ENCODE results near the gene NOSIP. TPM values are rescaled to one million over a fixed set of nuclear protein-coding genes. Genes with fewer than 3 reads are reported as not detected.
A peak's percentile ranks its signal among the peaks of the same experiment; 100 is the strongest.

Gene NOSIP
- polyA plus RNA-seq, 1 donor: 51.3 TPM

- Histone ChIP-seq H3K9me3 (ENCODE audit: control insufficient read depth, low read depth, low read length) (no peaks in the 10 kb centered on the region), H3K36me3 (ENCODE audit: control insufficient read depth, insufficient read depth, low read length) (peaks cover 9% of the 10 kb centered on the region), H3K4me3 (ENCODE audit: low read length) (no peak overlapping the region), H3K27me3 (ENCODE audit: control insufficient read depth, insufficient read depth, low read length) (no peaks in the 10 kb centered on the region), H3K27ac (ENCODE audit: low read length) (peak overlapping the region; percentile 37), H3K4me1 (ENCODE audit: control insufficient read depth, insufficient read depth, low read length) (peaks cover 9% of the 10 kb centered on the region)
- WGBS (ENCODE audit: insufficient coverage, low lambda C conversion rate): no CpG with 5 or more reads among the region's 5 CpGs
- DNase-seq: no peak
Measured at GRCh38 chr19:49589502-49589905, 9.1 kb upstream of the NOSIP start.

DNA sequence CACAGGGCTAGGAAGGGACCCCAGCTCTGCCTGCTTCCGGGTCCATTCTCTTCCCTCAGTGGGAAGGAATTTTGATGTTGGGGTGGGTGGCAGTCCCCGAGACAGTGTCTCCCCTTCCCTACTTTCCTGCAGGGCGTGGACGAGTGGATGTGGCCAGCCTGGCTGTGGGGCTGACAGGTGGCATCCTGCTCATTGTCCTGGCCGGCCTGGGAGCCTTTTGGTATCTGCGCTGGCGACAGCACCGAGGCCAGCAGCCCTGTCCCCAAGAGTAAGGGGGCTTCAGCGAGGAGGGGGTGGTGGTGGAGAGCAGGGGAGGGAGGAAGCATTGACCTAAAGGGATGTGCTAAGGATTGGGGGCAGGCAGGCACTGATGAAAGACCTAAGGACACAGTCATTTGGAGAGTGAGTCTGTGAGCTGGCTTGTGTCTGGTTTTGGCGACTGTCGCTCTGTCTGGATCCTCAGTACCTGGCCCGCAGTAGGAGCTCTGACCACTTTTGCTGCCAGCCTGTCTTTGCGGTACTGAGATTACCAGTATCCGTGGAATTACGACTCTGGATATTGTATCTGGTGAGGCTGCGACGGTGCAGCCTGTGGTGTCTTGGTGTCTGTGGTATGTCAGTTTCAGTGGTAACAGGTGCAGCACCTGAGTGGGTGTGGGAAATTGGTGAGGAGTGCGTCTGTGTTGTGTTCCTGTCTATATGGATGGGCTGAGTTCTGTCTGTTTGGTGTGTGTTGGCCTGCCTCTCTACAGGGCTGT is 8.2 kb upstream of the NOSIP start:
- WGBS (ENCODE audit: insufficient coverage, low lambda C conversion rate): no CpG with 5 or more reads among the region's 18 CpGs
- no peaks in the 10 kb centered on the region for H3K27me3 ChIP-seq (ENCODE audit: control insufficient read depth, insufficient read depth, low read length)
- DNase-seq: no peak

GRCh38 chr19:49587227-49587626 is 6.9 kb upstream of the NOSIP start:
- Histone ChIP-seq H3K27ac (ENCODE audit: low read length) (no peak overlapping the region), H3K9me3 (ENCODE audit: control insufficient read depth, low read depth, low read length) (no peaks in the 10 kb centered on the region), H3K4me1 (ENCODE audit: control insufficient read depth, insufficient read depth, low read length) (no peaks in the 10 kb centered on the region), H3K27me3 (ENCODE audit: control insufficient read depth, insufficient read depth, low read length) (no peaks in the 10 kb centered on the region), H3K36me3 (ENCODE audit: control insufficient read depth, insufficient read depth, low read length) (no peaks in the 10 kb centered on the region), H3K4me3 (ENCODE audit: low read length) (no peak overlapping the region)
- DNase-seq: no peak
- WGBS (ENCODE audit: insufficient coverage, low lambda C conversion rate): no CpG with 5 or more reads among the region's 8 CpGs

More for the DNA sequence above, 8.2 kb upstream of the NOSIP start:
- Histone ChIP-seq H3K4me3 (ENCODE audit: low read length) (no peak overlapping the region), H3K9me3 (ENCODE audit: control insufficient read depth, low read depth, low read length) (no peaks in the 10 kb centered on the region), H3K4me1 (ENCODE audit: control insufficient read depth, insufficient read depth, low read length) (peaks cover 1% of the 10 kb centered on the region), H3K36me3 (ENCODE audit: control insufficient read depth, insufficient read depth, low read length) (no peaks in the 10 kb centered on the region), H3K27ac (ENCODE audit: low read length) (no peak overlapping the region)

GRCh38 chr19:49585023-49585422 is 4.7 kb upstream of the NOSIP start:
- Histone ChIP-seq H3K36me3 (ENCODE audit: control insufficient read depth, insufficient read depth, low read length) (no peaks in the 10 kb centered on the region), H3K4me1 (ENCODE audit: control insufficient read depth, insufficient read depth, low read length) (no peaks in the 10 kb centered on the region), H3K27ac (ENCODE audit: low read length) (no peak overlapping the region), H3K9me3 (ENCODE audit: control insufficient read depth, low read depth, low read length) (no peaks in the 10 kb centered on the region), H3K27me3 (ENCODE audit: control insufficient read depth, insufficient read depth, low read length) (no peaks in the 10 kb centered on the region), H3K4me3 (ENCODE audit: low read length) (no peak overlapping the region)
- no peak for DNase-seq
- no CpG with 5 or more reads among the region's 8 CpGs for WGBS (ENCODE audit: insufficient coverage, low lambda C conversion rate)

DNA sequence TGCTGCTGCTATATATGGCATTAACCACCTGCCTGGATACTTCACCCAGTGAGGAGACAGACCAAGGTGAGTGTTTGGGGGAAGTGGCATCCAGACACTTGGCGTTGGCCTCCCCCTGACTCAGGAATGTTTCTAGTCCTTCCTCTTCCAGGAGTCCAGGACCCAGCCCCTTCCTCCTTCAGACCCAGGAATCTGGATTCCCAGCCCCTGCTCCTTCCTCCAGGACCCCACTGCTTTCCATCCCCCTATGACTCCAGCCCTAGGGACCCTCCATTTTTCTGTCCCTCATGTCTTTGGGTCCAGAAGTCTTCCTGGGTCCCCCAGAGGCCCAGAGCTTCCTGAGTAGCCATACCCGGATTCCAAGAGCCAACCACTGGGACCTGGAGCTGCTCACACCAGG is 2.9 kb upstream of the NOSIP start:
- DNase-seq: no peak
- WGBS (ENCODE audit: insufficient coverage, low lambda C conversion rate): no CpG with 5 or more reads among the region's 2 CpGs
- no peak overlapping the region for H3K4me3 ChIP-seq (ENCODE audit: low read length)
- peaks cover 5% of the 10 kb centered on the region for H3K4me1 ChIP-seq (ENCODE audit: control insufficient read depth, insufficient read depth, low read length)
- no peaks in the 10 kb centered on the region for H3K27me3 ChIP-seq (ENCODE audit: control insufficient read depth, insufficient read depth, low read length)
- H3K36me3 ChIP-seq (ENCODE audit: control insufficient read depth, insufficient read depth, low read length): no peaks in the 10 kb centered on the region
- H3K9me3 ChIP-seq (ENCODE audit: control insufficient read depth, low read depth, low read length): no peaks in the 10 kb centered on the region
- H3K27ac ChIP-seq (ENCODE audit: low read length): no peak overlapping the region

GRCh38 chr19:49581007-49581508 is 702 bp upstream of the NOSIP start, which contains the start of gene PRRG2:
PRRG2 (plus strand) TSS chr19:49581316; CDS start chr19:49583220, 1,904 bp downstream.
- no CpG with 5 or more reads among the region's 15 CpGs for WGBS (ENCODE audit: insufficient coverage, low lambda C conversion rate)
- peak within 1 kb of the TSS; percentile 45 for H3K27ac ChIP-seq (ENCODE audit: low read length)
- peak in 1 of 2 donors; percentile 81 for DNase-seq

DNA sequence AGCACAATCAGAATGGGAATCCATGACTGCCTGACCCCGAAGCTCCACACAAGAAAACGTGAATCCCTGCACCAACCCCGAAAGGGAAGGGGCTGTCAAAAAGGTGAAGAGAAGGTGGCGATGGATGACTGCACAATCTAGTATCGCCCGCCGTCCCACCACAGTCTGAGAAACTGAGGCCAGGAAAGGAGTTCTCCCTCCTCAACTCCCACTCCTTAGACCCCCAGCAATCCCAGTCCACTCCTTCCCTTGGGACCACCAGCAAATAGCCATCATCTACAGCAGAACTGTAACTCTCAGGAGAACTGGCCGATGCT is 451 bp downstream of the NOSIP start:
- 0% methylated on average over 3 of the region's 8 CpGs for WGBS (ENCODE audit: insufficient coverage, low lambda C conversion rate)
- H3K4me1 ChIP-seq (ENCODE audit: control insufficient read depth, insufficient read depth, low read length): peaks cover 5% of the 10 kb centered on the region
- DNase-seq: no peak
- H3K36me3 ChIP-seq (ENCODE audit: control insufficient read depth, insufficient read depth, low read length): peaks cover 11% of the 10 kb centered on the region
- peak overlapping the region; percentile 45 for H3K27ac ChIP-seq (ENCODE audit: low read length)
- H3K9me3 ChIP-seq (ENCODE audit: control insufficient read depth, low read depth, low read length): no peaks in the 10 kb centered on the region
- no peaks in the 10 kb centered on the region for H3K27me3 ChIP-seq (ENCODE audit: control insufficient read depth, insufficient read depth, low read length)
- H3K4me3 ChIP-seq (ENCODE audit: low read length): peak overlapping the region; percentile 66

More at GRCh38 chr19:49581007-49581508, 702 bp upstream of the NOSIP start, which contains the start of gene PRRG2:
- Histone ChIP-seq H3K36me3 (ENCODE audit: control insufficient read depth, insufficient read depth, low read length) (peaks cover 3% of the 10 kb centered on the region), H3K4me1 (ENCODE audit: control insufficient read depth, insufficient read depth, low read length) (peaks cover 5% of the 10 kb centered on the region), H3K9me3 (ENCODE audit: control insufficient read depth, low read depth, low read length) (no peaks in the 10 kb centered on the region), H3K4me3 (ENCODE audit: low read length) (peak within 1 kb of the TSS; percentile 66), H3K27me3 (ENCODE audit: control insufficient read depth, insufficient read depth, low read length) (no peaks in the 10 kb centered on the region)

DNA sequence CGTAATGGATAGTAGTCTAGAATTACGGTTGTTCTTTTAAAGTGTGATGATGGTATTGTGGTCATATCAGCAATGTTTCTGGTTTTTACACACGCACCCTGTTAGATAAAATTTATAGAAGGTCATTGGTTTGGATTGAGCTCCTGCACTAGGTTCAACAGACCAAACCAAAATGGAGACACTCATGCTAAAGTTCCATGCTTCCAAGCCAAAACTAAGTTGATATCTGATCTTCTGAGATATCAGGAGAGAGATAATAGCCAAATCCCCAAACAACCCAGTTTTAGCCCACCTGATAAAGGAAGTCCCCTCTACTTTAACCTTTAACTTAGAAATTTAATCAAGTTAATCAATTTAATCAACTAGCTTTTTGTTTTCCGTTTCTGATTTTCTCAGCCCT is 1.2 kb downstream of the NOSIP start:
- Histone ChIP-seq H3K9me3 (ENCODE audit: control insufficient read depth, low read depth, low read length) (no peaks in the 10 kb centered on the region), H3K4me3 (ENCODE audit: low read length) (no peak overlapping the region), H3K27me3 (ENCODE audit: control insufficient read depth, insufficient read depth, low read length) (no peaks in the 10 kb centered on the region), H3K36me3 (ENCODE audit: control insufficient read depth, insufficient read depth, low read length) (peaks cover 14% of the 10 kb centered on the region), H3K27ac (ENCODE audit: low read length) (no peak overlapping the region), H3K4me1 (ENCODE audit: control insufficient read depth, insufficient read depth, low read length) (peaks cover 5% of the 10 kb centered on the region)
- 20% methylated on average over 1 of the region's 4 CpGs for WGBS (ENCODE audit: insufficient coverage, low lambda C conversion rate)
- DNase-seq: no peak

GRCh38 chr19:49574206-49574755 is 6.1 kb downstream of the NOSIP start:
- Histone ChIP-seq H3K27me3 (ENCODE audit: control insufficient read depth, insufficient read depth, low read length) (no peaks in the 10 kb centered on the region), H3K36me3 (ENCODE audit: control insufficient read depth, insufficient read depth, low read length) (peaks cover 16% of the 10 kb centered on the region), H3K4me1 (ENCODE audit: control insufficient read depth, insufficient read depth, low read length) (peaks cover 21% of the 10 kb centered on the region), H3K9me3 (ENCODE audit: control insufficient read depth, low read depth, low read length) (no peaks in the 10 kb centered on the region), H3K27ac (ENCODE audit: low read length) (no peak overlapping the region), H3K4me3 (ENCODE audit: low read length) (no peak overlapping the region)
- DNase-seq: no peak
- no CpG with 5 or more reads among the region's 2 CpGs for WGBS (ENCODE audit: insufficient coverage, low lambda C conversion rate)

DNA sequence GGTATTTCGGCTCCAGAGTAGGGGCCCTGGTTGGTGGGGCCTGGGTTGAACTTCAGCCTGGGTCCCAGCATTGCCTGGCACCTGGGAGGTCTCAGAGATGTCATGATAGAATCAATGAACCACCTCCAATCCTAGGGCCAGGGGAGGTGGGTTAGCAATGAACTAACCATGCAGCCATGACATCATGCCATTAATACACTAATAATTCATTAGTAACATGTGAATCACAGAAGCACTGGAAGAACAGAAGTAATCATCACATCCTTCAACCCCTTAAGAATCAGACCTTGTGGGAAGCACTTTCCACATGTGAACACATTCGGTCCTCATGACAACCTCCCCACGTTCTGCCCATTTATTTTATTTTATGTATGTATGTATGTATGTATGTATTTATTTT is 6.9 kb downstream of the NOSIP start:
- Histone ChIP-seq H3K36me3 (ENCODE audit: control insufficient read depth, insufficient read depth, low read length) (peaks cover 16% of the 10 kb centered on the region), H3K4me1 (ENCODE audit: control insufficient read depth, insufficient read depth, low read length) (peaks cover 17% of the 10 kb centered on the region), H3K27ac (ENCODE audit: low read length) (no peak overlapping the region), H3K4me3 (ENCODE audit: low read length) (no peak overlapping the region), H3K9me3 (ENCODE audit: control insufficient read depth, low read depth, low read length) (no peaks in the 10 kb centered on the region), H3K27me3 (ENCODE audit: control insufficient read depth, insufficient read depth, low read length) (no peaks in the 10 kb centered on the region)
- no peak for DNase-seq
- WGBS (ENCODE audit: insufficient coverage, low lambda C conversion rate): no CpG with 5 or more reads among the region's 3 CpGs
